Measurements from ENCODE around the gene FAM53A. TPM values are rescaled to one million over a fixed set of nuclear protein-coding genes. Genes with fewer than 3 reads are reported as not detected.

FAM53A gene
- total RNA-seq, 4 donors from 2014 or later: 1.2 to 18.4 (median 4.9) TPM

DNA sequence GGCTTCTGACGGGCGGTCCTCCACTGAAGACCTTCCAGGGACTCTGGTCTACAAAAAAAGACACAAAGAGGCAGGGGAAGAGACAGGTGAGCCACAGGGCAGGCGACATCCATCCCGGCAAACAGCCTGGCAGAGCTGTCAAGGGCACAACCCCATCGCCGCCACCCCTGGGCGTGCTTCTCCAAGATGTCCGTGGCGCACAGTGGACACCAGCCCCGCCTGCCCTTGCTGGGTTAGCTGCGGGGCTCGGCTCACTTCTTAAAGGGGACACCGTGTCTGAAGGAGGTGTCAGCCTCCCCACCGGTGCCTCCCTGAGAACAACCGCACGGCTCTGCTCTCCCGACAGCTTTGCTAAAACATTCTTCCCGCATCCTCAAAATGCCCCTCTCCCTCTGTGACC is 28.4 kb downstream of the FAM53A start:
- no peaks in the 10 kb centered on the region for H3K27me3 ChIP-seq
- no peaks in the 10 kb centered on the region for H3K4me1 ChIP-seq

DNA sequence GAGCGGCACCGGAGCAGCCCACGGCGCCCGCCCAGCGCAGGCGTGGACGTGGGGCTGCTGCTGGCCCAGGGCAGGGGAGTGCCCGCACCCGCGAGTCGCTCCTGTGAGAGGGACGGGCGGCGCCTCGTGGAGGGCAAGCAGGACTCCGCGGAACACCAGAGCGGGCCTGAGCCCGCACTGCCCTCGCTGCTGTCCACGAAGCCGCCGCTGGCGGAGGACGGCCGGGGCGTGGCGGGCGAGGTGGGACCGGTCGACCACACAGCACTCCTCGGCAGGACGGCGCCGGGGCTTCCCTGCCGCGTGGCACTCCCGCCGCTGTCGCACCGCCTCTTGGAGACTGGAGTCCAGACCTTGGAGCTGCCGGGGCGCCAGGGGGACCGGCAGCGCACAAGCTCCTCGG is 29.0 kb downstream of the FAM53A start:
- H3K36me3 ChIP-seq: peaks cover 0 to 15% of the 10 kb centered on the region in 2 donors
- H3K27me3 ChIP-seq: no peaks in the 10 kb centered on the region
- TF ChIP-seq, protein P1, sequence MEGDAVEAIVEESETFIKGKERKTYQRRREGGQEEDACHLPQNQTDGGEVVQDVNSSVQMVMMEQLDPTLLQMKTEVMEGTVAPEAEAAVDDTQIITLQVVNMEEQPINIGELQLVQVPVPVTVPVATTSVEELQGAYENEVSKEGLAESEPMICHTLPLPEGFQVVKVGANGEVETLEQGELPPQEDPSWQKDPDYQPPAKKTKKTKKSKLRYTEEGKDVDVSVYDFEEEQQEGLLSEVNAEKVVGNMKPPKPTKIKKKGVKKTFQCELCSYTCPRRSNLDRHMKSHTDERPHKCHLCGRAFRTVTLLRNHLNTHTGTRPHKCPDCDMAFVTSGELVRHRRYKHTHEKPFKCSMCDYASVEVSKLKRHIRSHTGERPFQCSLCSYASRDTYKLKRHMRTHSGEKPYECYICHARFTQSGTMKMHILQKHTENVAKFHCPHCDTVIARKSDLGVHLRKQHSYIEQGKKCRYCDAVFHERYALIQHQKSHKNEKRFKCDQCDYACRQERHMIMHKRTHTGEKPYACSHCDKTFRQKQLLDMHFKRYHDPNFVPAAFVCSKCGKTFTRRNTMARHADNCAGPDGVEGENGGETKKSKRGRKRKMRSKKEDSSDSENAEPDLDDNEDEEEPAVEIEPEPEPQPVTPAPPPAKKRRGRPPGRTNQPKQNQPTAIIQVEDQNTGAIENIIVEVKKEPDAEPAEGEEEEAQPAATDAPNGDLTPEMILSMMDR (IDR thresholded peaks at IDR 0.05): no peak
- no peak for TF ChIP-seq EP300 (IDR thresholded peaks at IDR 0.05)
- TF ChIP-seq POLR2A (IDR thresholded peaks at IDR 0.05): no peak
- TF ChIP-seq POLR2AphosphoS5 (IDR thresholded peaks at IDR 0.05): no peak
- no peaks in the 10 kb centered on the region for H3K9me3 ChIP-seq
- no peaks in the 10 kb centered on the region for H3K4me1 ChIP-seq
- ATAC-seq: no peak
- H3K4me3 ChIP-seq: no peak overlapping the region
- WGBS, 2 donors (ENCODE audit: low coverage in 1 of 2): no CpG with 5 or more reads among the region's 47 CpGs
- no peak overlapping the region for H3K27ac ChIP-seq

More for the DNA sequence above, 28.4 kb downstream of the FAM53A start:
- ATAC-seq: no peak
- peaks cover 0 to 15% of the 10 kb centered on the region in 2 donors for H3K36me3 ChIP-seq
- TF ChIP-seq POLR2A (IDR thresholded peaks at IDR 0.05) (no peak), POLR2AphosphoS5 (IDR thresholded peaks at IDR 0.05) (no peak)
- TF ChIP-seq, protein P1 (IDR thresholded peaks at IDR 0.05): no peak
- whole genome bisulfite sequencing, 2 donors (ENCODE audit: low coverage in 1 of 2): 85 to 89% methylated on average over 10 to 15 of the region's 18 CpGs
- H3K4me3 ChIP-seq: no peak overlapping the region
- no peaks in the 10 kb centered on the region for H3K9me3 ChIP-seq
- no peak overlapping the region for H3K27ac ChIP-seq

GRCh38 chr4:1654216-1654955 is 29.7 kb downstream of the FAM53A start:
- Histone ChIP-seq H3K27me3 (no peaks in the 10 kb centered on the region), H3K9me3 (no peaks in the 10 kb centered on the region), H3K27ac (no peak overlapping the region), H3K4me3 (no peak overlapping the region), H3K36me3 (peaks cover 0 to 15% of the 10 kb centered on the region in 2 donors), H3K4me1 (no peaks in the 10 kb centered on the region)
- no peak for ATAC-seq
- TF ChIP-seq POLR2A (IDR thresholded peaks at IDR 0.05): no peak
- TF ChIP-seq, protein P1 (IDR thresholded peaks at IDR 0.05): no peak
- no peak for TF ChIP-seq POLR2AphosphoS5 (IDR thresholded peaks at IDR 0.05)
- no peak for TF ChIP-seq EP300 (IDR thresholded peaks at IDR 0.05)
- WGBS, 2 donors (ENCODE audit: low coverage in 1 of 2): 90% methylated on average over 4 of the region's 23 CpGs; no CpG with 5 or more reads in 1 of the 2 donors

- Histone ChIP-seq H3K36me3 (peaks cover 0 to 15% of the 10 kb centered on the region in 2 donors), H3K9me3 (no peaks in the 10 kb centered on the region), H3K27ac (no peak overlapping the region), H3K4me1 (no peaks in the 10 kb centered on the region), H3K4me3 (no peak overlapping the region), H3K27me3 (no peaks in the 10 kb centered on the region)
- WGBS, 2 donors (ENCODE audit: low coverage in 1 of 2): no CpG with 5 or more reads among the region's 10 CpGs
- no peak for ATAC-seq
- TF ChIP-seq POLR2AphosphoS5 (IDR thresholded peaks at IDR 0.05) (no peak), EP300 (IDR thresholded peaks at IDR 0.05) (no peak), POLR2A (IDR thresholded peaks at IDR 0.05) (no peak)
- TF ChIP-seq, protein P1 (IDR thresholded peaks at IDR 0.05): no peak
These were observed 30.3 kb downstream of the FAM53A start for GRCh38 chr4:1653776-1654175.

DNA sequence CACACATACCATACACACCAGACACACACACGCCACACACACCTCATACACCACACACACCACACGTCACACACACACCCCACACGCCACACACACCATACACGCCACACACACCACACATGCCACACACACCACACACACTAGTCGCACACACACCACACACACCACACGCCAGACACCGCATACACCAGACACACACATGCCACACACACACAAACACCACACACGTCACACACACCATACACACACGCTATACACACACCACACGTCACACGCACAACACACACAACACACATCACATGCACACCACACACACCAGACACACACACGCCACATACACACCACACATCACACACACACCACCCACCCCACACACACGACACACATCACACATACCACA is 32.0 kb downstream of the FAM53A start:
- 93 to 94% methylated on average over 12 to 13 of the region's 13 CpGs for WGBS, 2 donors (ENCODE audit: low coverage in 1 of 2)
- no peak for ATAC-seq
- peaks cover 0 to 15% of the 10 kb centered on the region in 2 donors for H3K36me3 ChIP-seq
- TF ChIP-seq POLR2A (IDR thresholded peaks at IDR 0.05): no peak
- no peak for TF ChIP-seq POLR2AphosphoS5 (IDR thresholded peaks at IDR 0.05)
- TF ChIP-seq, protein P1 (IDR thresholded peaks at IDR 0.05): no peak
- no peak for TF ChIP-seq EP300 (IDR thresholded peaks at IDR 0.05)
- no peak overlapping the region for H3K27ac ChIP-seq
- no peaks in the 10 kb centered on the region for H3K27me3 ChIP-seq
- H3K4me1 ChIP-seq: no peaks in the 10 kb centered on the region
- no peak overlapping the region for H3K4me3 ChIP-seq
- no peaks in the 10 kb centered on the region for H3K9me3 ChIP-seq

Measured in gastroesophageal sphincter (tissue), 4 donors.